ENCODE data around the gene FBXL2.

GRCh38 chr3:33417066-33417673, 139.9 kb downstream of the FBXL2 start:
- no peak for TF ChIP-seq CTCF (IDR thresholded peaks at IDR 0.05)
- TF ChIP-seq POLR2A (IDR thresholded peaks at IDR 0.05; ENCODE audit: low read depth): no peak
